Measurements from ENCODE around the gene CLDN9.
A peak's percentile ranks its signal among the peaks of the same experiment; 100 is the strongest.

CLDN9 gene

DNA sequence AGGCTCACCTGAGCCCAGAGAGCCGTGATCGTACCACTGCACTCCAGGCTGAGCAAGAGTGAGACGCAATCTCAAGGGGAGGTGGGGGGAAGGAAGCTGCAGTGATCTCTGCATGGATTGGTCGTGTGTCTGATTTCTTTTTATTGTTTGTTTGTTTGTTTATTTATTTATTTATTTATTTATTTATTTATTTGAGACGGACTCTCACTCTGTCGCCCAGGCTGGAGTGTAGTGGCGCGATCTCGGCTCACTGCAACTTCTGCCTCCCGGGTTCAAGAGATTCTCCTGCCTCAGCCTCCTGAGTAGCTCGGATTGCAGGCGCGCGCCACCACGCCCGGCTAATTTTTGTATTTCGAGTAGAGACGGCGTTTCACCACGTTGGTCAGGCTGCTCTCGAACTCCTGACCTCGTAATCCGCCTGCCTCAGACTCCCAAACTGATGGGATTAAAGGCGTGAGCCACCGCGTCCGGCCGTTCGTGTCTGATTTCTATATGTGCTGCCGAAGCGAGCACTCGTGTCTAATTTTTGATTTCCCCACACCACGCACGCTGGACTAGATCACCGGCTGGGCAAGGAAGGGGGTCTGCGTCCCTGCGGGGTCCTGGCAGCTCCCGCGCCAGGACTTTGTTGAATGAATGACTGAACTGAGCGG lies 7.0 kb downstream of the CLDN9 start:
- ATAC-seq (replicated peaks; ENCODE audit: extremely low read depth, poor library complexity, severe bottlenecking) (no peak), DNase-seq (ENCODE audit: low spot score in 2 of 2) (no peak)
- H3K4me1 Mint-ChIP-seq = peaks cover 41% of the 10 kb centered on the region
- H3K27me3 Mint-ChIP-seq = no peaks in the 10 kb centered on the region
- H3K27ac Mint-ChIP-seq (ENCODE audit: low read depth) = peak overlapping the region; percentile 67
- H3K4me3 Mint-ChIP-seq = peak overlapping the region; percentile 76
- peaks cover 11% of the 10 kb centered on the region for H3K36me3 Mint-ChIP-seq (ENCODE audit: insufficient read depth)
- no peaks in the 10 kb centered on the region for H3K9me3 Mint-ChIP-seq

DNA sequence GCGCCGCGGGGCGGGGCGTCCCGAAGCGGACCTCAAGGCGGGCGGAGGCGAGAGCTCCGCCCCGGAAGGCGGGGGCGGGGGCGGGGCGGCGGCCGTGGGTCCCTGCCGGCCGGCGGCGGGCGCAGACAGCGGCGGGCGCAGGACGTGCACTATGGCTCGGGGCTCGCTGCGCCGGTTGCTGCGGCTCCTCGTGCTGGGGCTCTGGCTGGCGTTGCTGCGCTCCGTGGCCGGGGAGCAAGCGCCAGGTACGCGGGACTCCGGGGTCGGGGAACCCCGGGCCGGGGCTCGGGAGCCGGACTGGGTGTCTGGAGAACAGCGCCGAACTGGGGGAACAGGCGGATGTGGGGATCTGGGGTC lies 7.5 kb downstream of the CLDN9 start, which contains the start of gene TNFRSF12A:
Gene TNFRSF12A, plus strand, starts transcription at position 122 of the 357 bp plus-strand sequence. Its CDS starts 30 bp downstream, at position 152.
- Mint-ChIP-seq H3K4me3 (peak within 1 kb of the TSS; percentile 76), H3K27me3 (no peaks in the 10 kb centered on the region), H3K36me3 (ENCODE audit: insufficient read depth) (peaks cover 11% of the 10 kb centered on the region), H3K9me3 (no peaks in the 10 kb centered on the region), H3K27ac (ENCODE audit: low read depth) (peak within 1 kb of the TSS; percentile 67), H3K4me1 (peaks cover 41% of the 10 kb centered on the region)
- DNase-seq (ENCODE audit: low spot score in 2 of 2) (peak; percentile 36 to 44), ATAC-seq (replicated peaks; ENCODE audit: extremely low read depth, poor library complexity, severe bottlenecking) (peak; percentile 15)

DNA sequence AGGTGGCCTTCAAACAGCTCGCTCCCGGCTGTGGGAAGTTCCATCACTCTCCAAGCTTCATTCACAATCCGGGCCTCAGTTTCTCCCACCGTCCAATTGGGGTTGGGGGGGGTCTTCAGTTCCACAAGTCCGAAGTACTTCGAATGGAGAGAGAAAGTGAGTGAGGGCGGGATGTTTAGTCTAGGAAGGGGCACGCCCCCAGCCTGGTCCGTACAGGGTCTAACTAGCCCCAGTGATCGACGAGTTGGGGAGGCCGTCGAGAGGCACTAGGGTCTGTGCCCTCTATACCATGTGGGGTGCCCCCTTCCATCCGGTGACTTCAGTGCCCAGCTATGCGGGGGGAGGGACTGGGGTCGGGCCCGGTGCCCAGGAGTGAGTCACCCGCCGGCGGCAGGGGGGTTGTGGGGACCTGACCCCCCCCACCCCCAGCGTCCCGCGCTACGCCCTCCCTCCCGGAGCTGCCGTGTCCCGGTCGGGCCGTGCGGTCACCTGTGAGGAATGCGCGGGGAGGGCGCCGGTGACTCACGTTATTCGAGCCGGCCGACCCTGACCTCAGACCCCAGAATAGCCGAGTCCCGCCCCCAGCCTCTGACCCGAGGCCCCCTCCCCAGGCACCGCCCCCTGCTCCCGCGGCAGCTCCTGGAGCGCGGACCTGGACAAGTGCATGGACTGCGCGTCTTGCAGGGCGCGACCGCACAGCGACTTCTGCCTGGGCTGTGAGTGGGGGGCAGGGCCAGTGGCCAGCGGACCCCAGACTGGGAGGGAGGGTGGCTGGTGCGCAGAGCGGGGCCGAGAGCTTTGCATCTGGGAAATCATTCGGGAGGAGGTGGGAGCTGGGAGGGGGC lies 8.1 kb downstream of the CLDN9 start:
- H3K36me3 Mint-ChIP-seq (ENCODE audit: insufficient read depth) = peaks cover 11% of the 10 kb centered on the region
- no peaks in the 10 kb centered on the region for H3K9me3 Mint-ChIP-seq
- H3K27ac Mint-ChIP-seq (ENCODE audit: low read depth) = peak overlapping the region; percentile 66
- no peaks in the 10 kb centered on the region for H3K27me3 Mint-ChIP-seq
- ATAC-seq (replicated peaks; ENCODE audit: extremely low read depth, poor library complexity, severe bottlenecking) = peak; percentile 2
- DNase-seq (ENCODE audit: low spot score in 2 of 2) = peak in 1 of 2 donors; percentile 24
- H3K4me3 Mint-ChIP-seq = peak overlapping the region; percentile 76
- peaks cover 41% of the 10 kb centered on the region for H3K4me1 Mint-ChIP-seq

DNA sequence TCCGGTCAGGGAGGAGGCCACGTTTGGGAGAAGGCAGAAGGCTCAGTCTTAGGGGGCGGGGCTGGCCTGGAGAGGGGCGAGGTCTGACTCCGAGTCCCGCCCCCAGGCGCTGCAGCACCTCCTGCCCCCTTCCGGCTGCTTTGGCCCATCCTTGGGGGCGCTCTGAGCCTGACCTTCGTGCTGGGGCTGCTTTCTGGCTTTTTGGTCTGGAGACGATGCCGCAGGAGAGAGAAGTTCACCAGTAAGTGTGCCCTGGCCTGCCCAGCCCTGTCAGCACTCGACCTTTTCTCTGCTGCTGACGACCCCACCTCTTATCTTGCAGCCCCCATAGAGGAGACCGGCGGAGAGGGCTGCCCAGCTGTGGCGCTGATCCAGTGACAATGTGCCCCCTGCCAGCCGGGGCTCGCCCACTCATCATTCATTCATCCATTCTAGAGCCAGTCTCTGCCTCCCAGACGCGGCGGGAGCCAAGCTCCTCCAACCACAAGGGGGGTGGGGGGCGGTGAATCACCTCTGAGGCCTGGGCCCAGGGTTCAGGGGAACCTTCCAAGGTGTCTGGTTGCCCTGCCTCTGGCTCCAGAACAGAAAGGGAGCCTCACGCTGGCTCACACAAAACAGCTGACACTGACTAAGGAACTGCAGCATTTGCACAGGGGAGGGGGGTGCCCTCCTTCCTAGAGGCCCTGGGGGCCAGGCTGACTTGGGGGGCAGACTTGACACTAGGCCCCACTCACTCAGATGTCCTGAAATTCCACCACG lies 8.9 kb downstream of the CLDN9 start:
- DNase-seq (ENCODE audit: low spot score in 2 of 2) = peak in 1 of 2 donors; percentile 41
- H3K27me3 Mint-ChIP-seq = no peaks in the 10 kb centered on the region

DNA sequence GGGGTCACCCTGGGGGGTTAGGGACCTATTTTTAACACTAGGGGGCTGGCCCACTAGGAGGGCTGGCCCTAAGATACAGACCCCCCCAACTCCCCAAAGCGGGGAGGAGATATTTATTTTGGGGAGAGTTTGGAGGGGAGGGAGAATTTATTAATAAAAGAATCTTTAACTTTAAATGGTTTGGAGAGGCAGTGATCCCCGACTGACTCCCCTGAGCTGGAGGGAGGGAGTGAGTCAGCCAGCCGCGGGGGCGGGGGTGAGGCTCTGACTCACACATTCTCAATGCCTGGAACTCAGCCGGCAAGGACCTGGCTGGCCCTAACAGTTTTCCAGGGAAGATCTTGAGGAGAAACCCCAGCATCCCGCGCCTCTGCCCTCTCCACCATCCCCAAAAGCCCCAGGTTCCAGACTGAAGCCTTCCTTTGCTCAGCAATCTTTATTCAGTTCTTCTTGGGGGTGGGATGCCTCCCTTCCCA lies 9.5 kb downstream of the CLDN9 start:
- DNase-seq (ENCODE audit: low spot score in 2 of 2) (peak in 1 of 2 donors; percentile 40), ATAC-seq (replicated peaks; ENCODE audit: extremely low read depth, poor library complexity, severe bottlenecking) (peak; percentile 16)
- no peaks in the 10 kb centered on the region for H3K27me3 Mint-ChIP-seq
- H3K27ac Mint-ChIP-seq (ENCODE audit: low read depth) = peak overlapping the region; percentile 66
- peak overlapping the region; percentile 76 for H3K4me3 Mint-ChIP-seq
- H3K9me3 Mint-ChIP-seq = no peaks in the 10 kb centered on the region
- H3K36me3 Mint-ChIP-seq (ENCODE audit: insufficient read depth) = peaks cover 14% of the 10 kb centered on the region
- peaks cover 41% of the 10 kb centered on the region for H3K4me1 Mint-ChIP-seq

More for the DNA sequence above, 8.9 kb downstream of the CLDN9 start:
- no peak for ATAC-seq (replicated peaks; ENCODE audit: extremely low read depth, poor library complexity, severe bottlenecking)
- Mint-ChIP-seq H3K4me1 (peaks cover 41% of the 10 kb centered on the region), H3K9me3 (no peaks in the 10 kb centered on the region), H3K36me3 (ENCODE audit: insufficient read depth) (peaks cover 14% of the 10 kb centered on the region), H3K27ac (ENCODE audit: low read depth) (peak overlapping the region; percentile 66), H3K4me3 (peak overlapping the region; percentile 76)

DNA sequence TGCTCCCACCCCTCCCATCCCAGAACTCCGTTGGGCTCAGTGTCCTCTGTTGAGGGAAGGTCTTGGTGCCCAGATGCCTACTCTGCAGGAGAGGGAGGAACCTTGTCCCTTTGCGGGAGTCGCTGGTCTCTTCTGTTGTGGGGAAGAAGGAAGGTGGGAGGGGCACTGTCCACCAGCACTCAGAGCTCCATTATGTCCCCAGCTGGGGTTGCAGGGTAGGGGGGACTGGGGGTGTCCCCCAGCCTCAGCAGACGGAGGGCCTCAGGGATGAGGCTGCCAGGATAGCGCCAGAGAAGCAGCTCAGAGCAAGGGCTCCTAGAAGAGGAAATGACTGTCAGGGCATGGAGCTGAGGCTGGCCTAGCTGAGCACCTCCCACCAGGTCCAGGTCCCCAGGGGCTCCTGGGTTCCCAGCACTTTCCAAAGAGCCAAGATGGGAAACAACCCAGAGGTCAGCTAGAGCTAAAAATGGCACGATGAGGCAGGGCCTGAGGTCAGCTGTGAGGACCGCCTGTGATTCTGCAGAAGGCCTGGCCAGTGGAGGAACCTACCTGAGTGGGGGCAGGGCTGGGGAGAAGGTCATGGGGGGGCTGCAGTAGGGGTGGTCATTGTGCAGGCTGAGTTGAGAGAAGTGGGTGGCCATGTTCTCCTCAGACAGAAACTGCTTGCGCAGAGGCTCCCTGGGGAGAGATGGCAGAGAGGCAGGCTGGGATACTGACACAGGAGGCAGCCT lies 10.1 kb downstream of the CLDN9 start:
- Mint-ChIP-seq H3K27me3 (no peaks in the 10 kb centered on the region), H3K4me1 (peaks cover 41% of the 10 kb centered on the region), H3K9me3 (no peaks in the 10 kb centered on the region), H3K4me3 (peak overlapping the region; percentile 76), H3K36me3 (ENCODE audit: insufficient read depth) (peaks cover 16% of the 10 kb centered on the region), H3K27ac (ENCODE audit: low read depth) (peak overlapping the region; percentile 66)
- no peak for ATAC-seq (replicated peaks; ENCODE audit: extremely low read depth, poor library complexity, severe bottlenecking)
- DNase-seq (ENCODE audit: low spot score in 2 of 2) = no peak

DNA sequence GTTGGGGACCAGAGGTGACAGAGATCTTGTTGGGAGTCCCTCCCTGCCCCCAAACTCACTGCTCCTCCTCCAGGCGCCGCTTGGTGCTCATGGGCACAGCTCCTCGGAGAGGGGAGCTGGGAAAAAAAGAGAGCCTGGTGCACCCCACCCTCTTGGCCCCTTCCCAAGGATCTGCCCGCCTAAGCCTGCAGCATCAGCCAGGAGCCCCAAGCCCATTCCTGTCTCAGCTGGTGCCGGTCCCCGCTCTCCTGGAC lies 10.6 kb downstream of the CLDN9 start:
- no peak for ATAC-seq (replicated peaks; ENCODE audit: extremely low read depth, poor library complexity, severe bottlenecking)
- peaks cover 16% of the 10 kb centered on the region for H3K36me3 Mint-ChIP-seq (ENCODE audit: insufficient read depth)

DNA sequence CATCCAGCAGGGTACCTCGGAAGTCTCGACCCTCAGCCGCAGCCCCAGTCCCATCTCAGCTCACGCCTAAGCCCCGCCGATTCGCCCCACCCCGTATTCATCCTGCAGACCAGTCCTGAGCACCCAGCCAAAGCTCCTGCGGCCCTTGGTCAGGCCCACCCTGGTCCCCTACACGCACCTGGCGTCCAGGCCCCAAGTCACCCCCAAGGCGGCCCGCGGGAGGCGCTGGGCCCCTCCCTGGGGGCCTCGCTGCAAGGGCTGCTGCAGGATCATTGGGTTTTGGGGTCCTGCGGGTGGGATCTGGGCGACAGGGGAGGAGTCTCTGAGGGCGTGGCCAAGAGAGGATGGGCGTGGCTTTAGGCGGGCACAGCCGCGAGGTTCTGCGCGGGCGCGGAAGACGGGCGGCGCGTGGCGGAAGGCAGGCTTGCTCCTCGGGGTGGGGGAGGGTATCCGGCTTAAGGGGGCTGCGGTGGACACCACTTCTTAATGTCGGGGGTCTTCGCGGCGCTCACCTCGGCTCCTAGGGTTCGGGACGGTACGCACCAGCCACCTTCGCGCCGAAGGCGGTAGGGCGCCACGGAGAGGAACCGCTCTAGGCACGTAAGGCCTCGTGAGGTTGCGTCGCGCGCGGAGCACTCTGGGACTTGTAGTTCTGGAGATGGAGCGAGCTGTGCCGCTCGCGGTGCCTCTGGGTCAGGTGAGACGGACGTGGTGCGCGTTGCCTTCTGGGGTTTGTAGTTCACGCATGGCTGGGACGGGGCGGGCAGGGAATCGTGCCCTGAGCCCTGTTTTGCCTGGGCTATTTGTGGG lies 11.2 kb downstream of the CLDN9 start, which contains the start of the genes HCFC1R1 and THOC6:
Gene HCFC1R1, minus strand, starts transcription at position 274 of the 810 bp plus-strand sequence. Its CDS starts 1 bp downstream, at position 273.
Gene THOC6, plus strand, starts transcription at position 367 of the 810 bp plus-strand sequence. Its CDS starts 292 bp downstream, at position 659.
- ATAC-seq (replicated peaks; ENCODE audit: extremely low read depth, poor library complexity, severe bottlenecking) (peak; percentile 87), DNase-seq (ENCODE audit: low spot score in 2 of 2) (peak; percentile 92 to 93)
- H3K36me3 Mint-ChIP-seq (ENCODE audit: insufficient read depth) = peaks cover 16% of the 10 kb centered on the region
- peaks cover 49% of the 10 kb centered on the region for H3K4me1 Mint-ChIP-seq
- peak within 1 kb of the TSS; percentile 76 for H3K4me3 Mint-ChIP-seq
- peak within 1 kb of the TSS; percentile 66 for H3K27ac Mint-ChIP-seq (ENCODE audit: low read depth)
- H3K27me3 Mint-ChIP-seq = peaks cover 4% of the 10 kb centered on the region
- no peaks in the 10 kb centered on the region for H3K9me3 Mint-ChIP-seq

More for the DNA sequence above, 10.6 kb downstream of the CLDN9 start:
- Mint-ChIP-seq H3K27me3 (no peaks in the 10 kb centered on the region), H3K4me1 (peaks cover 44% of the 10 kb centered on the region), H3K9me3 (no peaks in the 10 kb centered on the region), H3K4me3 (peak overlapping the region; percentile 76), H3K27ac (ENCODE audit: low read depth) (peak overlapping the region; percentile 66)
- no peak for DNase-seq (ENCODE audit: low spot score in 2 of 2)

DNA sequence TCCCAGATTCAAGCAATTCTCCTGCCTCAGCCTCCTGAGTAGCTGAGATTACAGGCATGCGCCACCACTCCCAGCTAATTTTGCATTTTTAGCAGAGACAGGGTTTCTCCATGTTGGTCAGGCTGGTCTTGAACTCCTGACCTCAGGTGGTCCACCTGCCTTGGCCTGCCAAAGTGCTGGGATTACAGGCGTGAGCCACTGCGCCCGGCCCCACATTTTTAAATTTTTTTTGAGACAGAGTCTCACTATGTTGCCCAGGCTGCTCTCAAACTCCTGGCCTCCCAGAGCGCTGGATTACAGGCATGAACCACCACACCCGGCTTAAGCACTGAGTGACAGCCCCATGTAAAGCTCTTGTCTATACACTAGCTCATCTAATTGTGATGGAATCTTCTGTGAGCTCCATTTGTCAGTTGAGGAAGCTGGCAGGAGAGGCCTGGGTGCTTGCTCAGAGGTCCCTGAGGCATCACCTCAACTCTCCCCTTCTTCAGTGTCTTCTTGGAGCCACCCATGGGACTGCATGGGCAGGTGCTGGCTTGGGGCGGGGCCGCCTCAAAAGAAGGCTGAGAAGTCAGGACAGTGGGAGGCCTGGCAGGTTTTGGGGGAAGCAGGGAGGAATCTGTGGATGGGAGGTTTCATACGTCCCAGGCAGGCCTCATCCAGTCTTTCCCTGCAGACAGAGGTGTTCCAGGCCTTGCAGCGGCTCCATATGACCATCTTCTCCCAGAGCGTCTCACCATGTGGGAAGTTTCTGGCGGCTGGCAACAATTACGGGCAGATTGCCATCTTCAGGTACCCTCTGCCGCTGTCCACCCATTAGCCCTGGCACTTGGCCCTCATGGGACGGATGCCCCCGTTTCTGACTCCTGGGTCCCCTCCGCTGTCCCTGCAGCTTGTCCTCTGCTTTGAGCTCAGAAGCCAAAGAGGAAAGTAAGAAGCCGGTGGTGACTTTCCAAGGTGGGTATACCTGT lies 12.6 kb downstream of the CLDN9 start:
- Mint-ChIP-seq H3K9me3 (no peaks in the 10 kb centered on the region), H3K36me3 (ENCODE audit: insufficient read depth) (peaks cover 18% of the 10 kb centered on the region), H3K4me1 (peaks cover 54% of the 10 kb centered on the region)

DNA sequence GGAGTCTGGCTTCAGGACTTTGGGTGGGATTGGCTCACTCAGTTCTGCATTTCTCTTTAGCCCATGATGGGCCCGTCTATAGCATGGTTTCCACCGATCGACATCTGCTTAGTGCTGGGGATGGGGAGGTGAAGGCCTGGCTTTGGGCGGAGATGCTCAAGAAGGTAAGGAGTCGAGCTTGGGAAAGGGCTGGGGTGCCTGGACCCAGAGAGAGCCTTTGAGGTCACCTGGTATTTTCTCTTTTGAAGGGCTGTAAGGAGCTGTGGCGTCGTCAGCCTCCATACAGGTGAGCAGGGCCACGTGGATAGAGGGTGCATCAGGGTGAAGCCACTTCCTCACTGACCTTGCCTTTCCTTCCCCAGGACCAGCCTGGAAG lies 13.3 kb downstream of the CLDN9 start:
- Mint-ChIP-seq H3K4me1 (peaks cover 49% of the 10 kb centered on the region), H3K9me3 (no peaks in the 10 kb centered on the region)

More for the DNA sequence above, 12.6 kb downstream of the CLDN9 start:
- peak overlapping the region; percentile 76 for H3K4me3 Mint-ChIP-seq
- H3K27ac Mint-ChIP-seq (ENCODE audit: low read depth) = no peak overlapping the region
- no peak for DNase-seq (ENCODE audit: low spot score in 2 of 2)
- peaks cover 19% of the 10 kb centered on the region for H3K27me3 Mint-ChIP-seq
- ATAC-seq (replicated peaks; ENCODE audit: extremely low read depth, poor library complexity, severe bottlenecking) = no peak

More for the DNA sequence above, 13.3 kb downstream of the CLDN9 start:
- no peak overlapping the region for H3K27ac Mint-ChIP-seq (ENCODE audit: low read depth)
- ATAC-seq (replicated peaks; ENCODE audit: extremely low read depth, poor library complexity, severe bottlenecking) (no peak), DNase-seq (ENCODE audit: low spot score in 2 of 2) (no peak)
- peaks cover 26% of the 10 kb centered on the region for H3K27me3 Mint-ChIP-seq
- peaks cover 18% of the 10 kb centered on the region for H3K36me3 Mint-ChIP-seq (ENCODE audit: insufficient read depth)
- no peak overlapping the region for H3K4me3 Mint-ChIP-seq

Measured in central memory CD8-positive, alpha-beta T cell (primary cell).